Hematopoietic multipotent progenitor cell treated with erythropoietin and hydrocortisone succinate and interleukin-3 and kit ligand, for 4 days (in vitro differentiated cells): ENCODE results near the gene PTPN4.

Source experiments
- DNase-seq: peaks from one replicate; pipeline ENCODE4 v3.0.0-alpha.2; 2015

Gene PTPN4

GRCh38 chr2:120029672-120030640 lies 270.2 kb downstream of the PTPN4 start:
- DNase-seq: no peak

GRCh38 chr2:120032297-120032696 lies 272.6 kb downstream of the PTPN4 start:
- DNase-seq: no peak
